HG03457 (cell line): ENCODE results near the gene ARFRP1.
A peak's percentile ranks its signal among the peaks of the same experiment; 100 is the strongest.
"Not testable (repeated sequence)": the region's sequence is repeated elsewhere in the genome, so short reads cannot be mapped to it uniquely, and the experiment has no call there.

Source experiments
- ATAC-seq: cut with Tn5 transposase; IDR thresholded peaks from one replicate; pipeline ENCODE4 v1.9.1; 2021; ENCODE audit warnings: moderate number of reproducible peaks; ENCODE audit not compliant: unreplicated experiment

The ARFRP1 gene

GRCh38 chr20:63678667-63679465 lies 28.9 kb downstream of the ARFRP1 start:
- no peak for ATAC-seq

- no peak for ATAC-seq
These were observed 29.7 kb downstream of the ARFRP1 start for GRCh38 chr20:63678071-63678470.

GRCh38 chr20:63675681-63676368 lies 32.0 kb downstream of the ARFRP1 start:
- no peak for ATAC-seq

- ATAC-seq = no peak
These were observed 33.8 kb downstream of the ARFRP1 start for GRCh38 chr20:63673951-63674350.

- ATAC-seq = no peak
These were observed 35.1 kb downstream of the ARFRP1 start for GRCh38 chr20:63672666-63673065.

GRCh38 chr20:63671695-63672094 lies 36.1 kb downstream of the ARFRP1 start:
- ATAC-seq = not testable (repeated sequence)

GRCh38 chr20:63668351-63668750 lies 39.4 kb downstream of the ARFRP1 start:
- ATAC-seq = no peak

- ATAC-seq = no peak
These were observed 39.9 kb downstream of the ARFRP1 start for GRCh38 chr20:63667858-63668257.

- ATAC-seq = no peak
These were observed 42.1 kb downstream of the ARFRP1 start for GRCh38 chr20:63665708-63666107.

- no peak for ATAC-seq
These were observed 42.7 kb downstream of the ARFRP1 start for GRCh38 chr20:63664861-63665594.

- no peak for ATAC-seq
These were observed 43.5 kb downstream of the ARFRP1 start for GRCh38 chr20:63664143-63664851.

GRCh38 chr20:63663332-63664066 lies 44.3 kb downstream of the ARFRP1 start:
- no peak for ATAC-seq

- no peak for ATAC-seq
These were observed 45.0 kb downstream of the ARFRP1 start for GRCh38 chr20:63662813-63663189.

- no peak for ATAC-seq
These were observed 45.6 kb downstream of the ARFRP1 start for GRCh38 chr20:63661959-63662812.

GRCh38 chr20:63661108-63661507 lies 46.7 kb downstream of the ARFRP1 start:
- no peak for ATAC-seq

- no peak for ATAC-seq
These were observed 47.2 kb downstream of the ARFRP1 start for GRCh38 chr20:63660622-63661021.

- not testable (repeated sequence) for ATAC-seq
These were observed 47.6 kb downstream of the ARFRP1 start for GRCh38 chr20:63660174-63660573.

- ATAC-seq = no peak
These were observed 48.4 kb downstream of the ARFRP1 start for GRCh38 chr20:63659370-63659769.

GRCh38 chr20:63658749-63659187 lies 49.0 kb downstream of the ARFRP1 start:
- peak; percentile 23 for ATAC-seq
